PC-3 (cell line): ENCODE measurements around the gene ZNRF2.

Experiments
- CTCF ChIP-seq: fragments of 300-600 bp; sonication (generic); conservative IDR thresholded peaks from 2 replicates; pipeline ENCODE4 v1.5.1; 2017; ENCODE audit warnings: antibody characterized with exemption, low read depth, mild to moderate bottlenecking, low read length
- EZH2 ChIP-seq: fragments of 300-600 bp; sonication (generic); IDR thresholded peaks from one replicate; pipeline ENCODE4 v1.6.1; 2017; ENCODE audit warnings: antibody characterized with exemption, mild to moderate bottlenecking, low read length; ENCODE audit not compliant: unreplicated experiment
- EZH2phosphoT487 ChIP-seq: fragments of 300-600 bp; sonication (generic); IDR thresholded peaks from 2 replicates; pipeline ENCODE4 v1.6.1; 2018; ENCODE audit warnings: mild to moderate bottlenecking, antibody characterized with exemption, low read length, borderline replicate concordance

GRCh38 chr7:30304177-30304884 is 19.9 kb downstream of the ZNRF2 start:
- no peak for TF ChIP-seq EZH2
- no peak for TF ChIP-seq EZH2phosphoT487
- TF ChIP-seq CTCF = no peak
